NCI-H146 treated with DMSO at 0.1 percent for 48 hours (cell line): ENCODE results near the gene ALDOA.

Experiments
- DNase-seq: peaks from one replicate; lab custom pipeline; 2025; ENCODE audit not compliant: unreplicated experiment; lab: John Stamatoyannopoulos, UW

Gene ALDOA

GRCh38 chr16:30068750-30069610, 3.4 kb downstream of the ALDOA start:
- DNase-seq = no peak

- DNase-seq = no peak
Observed at GRCh38 chr16:30069611-30070462, 4.3 kb downstream of the ALDOA start.

GRCh38 chr16:30070490-30070889, 4.9 kb downstream of the ALDOA start:
- DNase-seq = no peak

GRCh38 chr16:30075503-30076275, 10.1 kb downstream of the ALDOA start, which contains the start of gene PPP4C:
Gene PPP4C (plus strand): TSS chr16:30075994. CDS start chr16:30076378, 384 bp downstream.
- peak; percentile 89 for DNase-seq

- DNase-seq = no peak
Observed at GRCh38 chr16:30076276-30076791, 10.8 kb downstream of the ALDOA start.

GRCh38 chr16:30077656-30078055, 12.1 kb downstream of the ALDOA start:
- DNase-seq = no peak

- no peak for DNase-seq
Observed at GRCh38 chr16:30078744-30079143, 13.2 kb downstream of the ALDOA start.

DNA sequence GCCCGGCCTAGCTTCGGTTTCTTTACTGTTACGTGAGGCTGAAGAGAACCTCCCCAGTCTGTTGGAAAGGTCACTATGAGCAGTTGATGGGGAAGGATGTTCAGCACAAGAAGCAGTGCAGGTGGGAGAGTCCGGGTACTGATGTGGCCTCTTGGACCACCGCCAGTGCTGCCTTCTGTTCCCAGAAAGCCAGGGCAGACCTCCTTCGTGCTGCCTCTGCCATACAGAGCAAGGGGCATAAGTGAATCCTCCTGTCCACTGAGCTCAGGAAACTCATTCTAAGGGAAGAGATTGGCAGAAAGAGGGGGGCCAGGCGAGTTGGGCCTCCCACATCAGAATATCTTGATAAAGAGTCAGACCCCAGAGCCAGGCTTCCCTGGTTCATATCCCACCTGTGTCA, 13.9 kb downstream of the ALDOA start:
- DNase-seq = no peak

DNA sequence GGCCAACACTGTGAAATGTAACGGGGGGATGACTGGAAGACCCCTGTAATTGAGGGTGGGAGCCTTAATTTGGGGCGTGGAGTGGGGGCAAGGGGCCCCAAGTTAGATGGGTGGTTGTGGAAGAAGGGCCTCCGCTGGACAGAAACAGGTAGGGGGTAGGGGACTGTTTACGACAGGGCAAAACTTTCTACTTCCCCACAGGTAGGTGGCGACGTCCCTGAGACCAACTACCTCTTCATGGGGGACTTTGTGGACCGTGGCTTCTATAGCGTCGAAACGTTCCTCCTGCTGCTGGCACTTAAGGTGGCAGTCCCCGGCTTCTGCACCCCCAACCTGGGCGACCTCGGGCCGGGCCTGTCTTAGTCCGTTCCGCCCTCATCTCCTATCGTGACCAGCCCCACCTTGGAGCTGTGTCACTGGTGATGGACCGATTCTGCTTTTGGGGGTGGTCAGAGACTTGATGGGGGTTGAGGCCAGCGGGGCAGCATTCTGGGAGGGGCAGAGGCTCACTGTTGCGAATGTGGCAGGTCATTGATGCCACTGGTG, 17.1 kb downstream of the ALDOA start:
- DNase-seq = no peak

GRCh38 chr16:30083216-30084055, 17.9 kb downstream of the ALDOA start:
- DNase-seq = no peak

- DNase-seq = no peak
Observed at GRCh38 chr16:30084096-30084815, 18.7 kb downstream of the ALDOA start.

- DNase-seq = no peak
Observed at GRCh38 chr16:30084816-30085159, 19.2 kb downstream of the ALDOA start.

DNA sequence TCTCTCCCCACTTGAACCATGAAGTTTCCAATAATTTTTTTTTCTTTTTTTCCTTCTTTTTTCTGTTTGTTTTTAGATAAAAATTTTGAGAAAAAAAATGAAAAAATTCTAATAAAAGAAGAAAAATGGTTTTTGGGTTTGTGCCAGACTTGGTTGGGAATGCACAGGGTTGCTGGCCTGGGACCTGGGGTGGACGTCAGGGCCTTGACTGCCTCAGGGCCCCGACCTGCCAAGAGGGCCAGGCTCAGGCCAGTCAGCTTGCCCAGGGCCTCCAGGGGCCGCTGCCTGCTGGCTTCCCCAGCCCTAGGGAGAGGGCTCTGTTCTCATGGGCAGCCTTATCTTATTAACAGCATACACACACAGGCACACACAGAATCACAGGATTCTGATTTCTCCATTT, 19.7 kb downstream of the ALDOA start:
- DNase-seq = no peak

- no peak for DNase-seq
Observed at GRCh38 chr16:30085820-30086219, 20.3 kb downstream of the ALDOA start.

DNA sequence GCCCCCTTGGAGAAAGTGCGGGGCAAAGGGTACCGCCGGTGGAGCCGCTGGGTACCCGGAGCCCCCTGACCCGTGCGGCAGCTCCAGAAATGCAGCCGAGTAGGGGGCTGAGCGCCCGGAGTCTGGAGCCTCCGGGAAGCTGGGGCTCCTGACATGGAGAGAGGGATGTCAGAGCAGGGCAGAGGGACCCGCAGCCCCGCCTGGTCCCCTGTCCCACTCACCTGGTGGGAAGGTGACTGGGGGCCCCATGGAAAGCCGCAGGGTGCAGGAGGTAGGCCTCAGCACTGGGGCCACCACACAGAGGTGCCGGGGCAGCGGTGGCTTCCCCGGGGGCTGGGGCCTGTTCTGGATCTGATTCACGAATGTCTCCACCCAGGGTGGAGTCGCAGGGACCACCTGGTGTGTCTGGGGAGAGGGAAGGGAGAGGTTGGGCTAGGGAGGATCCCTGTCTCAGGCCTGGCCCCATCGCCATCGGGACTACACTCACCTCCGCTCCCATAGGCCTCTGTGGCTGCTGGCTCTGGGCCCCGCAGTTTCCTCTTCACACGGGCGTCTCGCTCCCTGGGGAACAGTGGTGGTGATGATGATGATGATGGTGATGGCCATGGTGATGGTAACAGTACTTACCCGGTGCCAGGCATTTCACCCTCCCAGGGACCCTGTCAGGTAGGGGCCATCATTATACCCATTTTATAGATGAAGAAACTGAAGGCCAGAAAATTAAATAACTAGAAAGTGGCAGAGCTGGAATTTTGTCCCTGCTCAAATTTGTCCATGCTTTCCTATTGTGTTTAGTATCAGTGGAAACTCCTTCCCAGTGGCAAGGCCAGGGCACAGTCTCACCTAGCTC, 21.0 kb downstream of the ALDOA start:
- DNase-seq = no peak

DNA sequence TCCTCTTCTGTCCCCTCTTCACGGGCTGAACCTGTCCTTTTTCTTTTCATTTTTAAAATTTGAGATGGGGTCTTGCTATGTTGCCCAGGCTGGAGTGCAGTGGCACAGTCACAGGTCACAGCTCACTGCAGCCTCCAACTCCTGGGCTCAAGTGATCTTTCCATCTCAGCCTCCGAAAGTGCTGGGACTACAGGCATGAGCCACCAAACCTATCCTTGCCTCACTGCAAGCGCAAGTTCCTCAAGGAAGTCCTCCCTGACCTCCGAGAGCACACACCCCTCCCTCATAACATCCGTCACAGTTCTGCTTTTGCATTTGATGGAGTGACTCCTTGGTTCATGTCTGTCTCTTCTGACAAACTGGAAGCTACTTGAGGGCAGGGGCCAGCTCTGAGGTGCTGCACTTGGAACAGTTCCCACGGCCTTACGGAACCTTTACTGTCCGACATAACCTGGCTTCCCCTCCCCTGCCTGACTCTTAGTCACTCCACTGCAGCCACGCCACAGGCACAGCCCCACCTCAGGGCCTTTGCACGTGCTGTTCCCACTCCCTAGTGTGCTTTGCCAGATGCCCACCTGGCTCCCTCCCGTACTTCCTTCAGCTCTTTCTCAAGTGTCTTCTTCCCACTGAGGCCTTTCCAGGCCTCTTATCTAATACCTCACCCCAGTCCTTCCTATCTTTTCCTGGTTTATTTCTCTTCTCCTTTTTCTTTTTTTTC, 21.8 kb downstream of the ALDOA start:
- no peak for DNase-seq

- DNase-seq = no peak
Observed at GRCh38 chr16:30088237-30088831, 22.8 kb downstream of the ALDOA start.
